NCI-H1048 (cell line): ENCODE data around the gene CARS2.
"Not testable (repeated sequence)": the region's sequence is repeated elsewhere in the genome, so short reads cannot be mapped to it uniquely, and the experiment has no call there.

Source experiments
- DNase-seq: peaks from one replicate; lab custom pipeline; 2025; lab: John Stamatoyannopoulos, UW

Gene CARS2

GRCh38 chr13:110637747-110638146, 68.2 kb downstream of the CARS2 start:
- DNase-seq, result no peak

GRCh38 chr13:110637275-110637674, 68.6 kb downstream of the CARS2 start:
- no peak for DNase-seq

GRCh38 chr13:110636701-110637201, 69.2 kb downstream of the CARS2 start:
- DNase-seq, result no peak

GRCh38 chr13:110636053-110636475, 69.9 kb downstream of the CARS2 start:
- no peak for DNase-seq

DNA sequence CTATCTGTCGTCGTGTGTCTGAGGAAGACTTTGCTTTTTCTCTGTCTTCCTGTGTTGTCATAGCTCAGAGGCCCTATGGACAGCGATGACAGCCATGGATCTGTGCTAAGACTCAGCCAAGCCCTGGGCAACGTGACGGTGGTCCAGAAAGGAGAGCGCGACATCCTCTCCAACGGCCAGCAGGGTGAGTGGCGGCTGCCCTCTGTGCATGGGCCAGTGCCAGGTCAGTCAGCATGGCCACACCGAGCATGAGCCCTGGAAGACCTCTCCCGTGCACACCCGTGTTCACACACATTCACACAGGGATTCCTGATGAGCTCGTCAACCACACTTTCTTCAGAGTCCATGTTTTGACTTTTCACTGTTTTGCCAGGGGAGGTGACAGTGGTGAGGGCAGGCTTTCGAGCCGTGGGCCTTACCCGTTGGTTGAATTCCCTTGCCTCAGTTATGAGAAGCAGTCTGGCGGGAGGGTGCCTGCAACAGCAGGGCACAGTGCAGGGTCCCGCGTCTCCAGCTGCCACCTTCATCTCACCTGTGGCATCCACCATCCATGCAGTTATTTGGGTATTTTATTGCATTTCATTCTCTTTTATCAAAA, 70.4 kb downstream of the CARS2 start:
- DNase-seq, result no peak

DNA sequence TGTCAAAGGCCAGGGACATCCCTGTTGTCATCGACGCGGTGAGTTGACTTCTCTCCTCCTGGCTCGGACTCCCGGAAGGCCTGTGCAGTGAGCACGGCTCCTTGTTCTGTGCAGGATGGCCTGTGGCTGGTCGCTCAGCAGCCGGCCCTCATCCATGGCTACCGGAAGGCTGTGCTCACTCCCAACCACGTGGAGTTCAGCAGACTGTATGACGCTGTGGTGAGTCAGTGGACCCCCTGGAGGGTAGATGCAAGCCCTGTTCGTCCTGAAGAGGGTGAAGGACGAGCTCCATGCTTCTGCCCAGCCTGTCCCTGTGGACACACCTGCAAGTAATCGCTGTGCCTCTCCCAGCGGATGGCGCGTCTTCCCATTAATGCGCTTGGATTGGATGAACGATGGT, 71.4 kb downstream of the CARS2 start:
- DNase-seq, result no peak

DNA sequence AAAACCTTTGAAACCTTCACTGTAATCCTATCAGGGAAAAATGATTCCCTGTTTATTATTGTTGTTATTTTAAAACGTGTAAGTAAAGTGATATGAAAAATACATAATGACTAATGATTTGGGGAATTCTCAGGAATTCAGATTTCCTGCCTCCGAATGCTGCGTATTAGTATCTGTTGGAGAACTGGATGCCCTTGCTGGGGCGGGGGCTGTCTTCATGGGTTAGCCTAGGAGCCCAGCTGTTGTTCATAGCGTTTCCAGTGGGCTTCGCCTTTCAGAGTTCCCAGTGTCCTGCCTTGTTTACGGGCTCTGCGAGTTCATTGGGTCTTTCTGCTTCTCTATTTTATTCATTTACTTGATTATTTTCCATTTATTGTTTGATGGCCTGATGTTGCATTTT, 72.1 kb downstream of the CARS2 start:
- DNase-seq, result no peak

- DNase-seq, result not testable (repeated sequence)
Observed at GRCh38 chr13:110632255-110632654, 73.7 kb downstream of the CARS2 start.

DNA sequence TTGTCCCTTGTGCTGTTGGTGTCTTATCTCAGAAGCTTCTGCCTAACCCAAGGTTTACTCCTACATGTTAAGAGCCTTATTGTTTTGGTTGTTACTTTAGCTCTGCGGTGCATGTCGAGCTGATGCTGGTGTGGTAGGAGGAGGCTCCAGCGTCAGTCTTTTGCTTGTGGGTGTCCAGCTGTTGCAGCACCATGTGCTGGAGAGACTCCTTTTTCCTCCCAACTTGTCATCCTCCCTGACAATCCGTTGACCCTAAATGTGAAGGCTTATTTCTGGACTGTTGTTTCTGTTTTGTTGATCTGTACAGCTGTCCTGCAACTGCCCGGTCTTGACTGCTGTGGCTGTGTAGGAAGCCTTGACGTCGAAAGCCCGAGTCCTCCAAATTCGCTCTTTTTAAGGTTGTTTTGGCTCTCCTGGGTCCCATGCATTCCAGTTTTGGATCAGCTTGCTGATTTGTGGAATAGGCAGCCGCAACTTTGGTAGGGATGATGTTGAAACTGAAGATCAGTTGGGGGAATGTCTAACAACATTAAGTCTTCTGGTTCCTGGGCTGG, 75.3 kb downstream of the CARS2 start:
- no peak for DNase-seq

GRCh38 chr13:110629735-110630134, 76.2 kb downstream of the CARS2 start:
- DNase-seq, result no peak

GRCh38 chr13:110628952-110629701, 76.8 kb downstream of the CARS2 start:
- DNase-seq, result no peak

- DNase-seq, result no peak
Observed at GRCh38 chr13:110628477-110628793, 77.5 kb downstream of the CARS2 start.

DNA sequence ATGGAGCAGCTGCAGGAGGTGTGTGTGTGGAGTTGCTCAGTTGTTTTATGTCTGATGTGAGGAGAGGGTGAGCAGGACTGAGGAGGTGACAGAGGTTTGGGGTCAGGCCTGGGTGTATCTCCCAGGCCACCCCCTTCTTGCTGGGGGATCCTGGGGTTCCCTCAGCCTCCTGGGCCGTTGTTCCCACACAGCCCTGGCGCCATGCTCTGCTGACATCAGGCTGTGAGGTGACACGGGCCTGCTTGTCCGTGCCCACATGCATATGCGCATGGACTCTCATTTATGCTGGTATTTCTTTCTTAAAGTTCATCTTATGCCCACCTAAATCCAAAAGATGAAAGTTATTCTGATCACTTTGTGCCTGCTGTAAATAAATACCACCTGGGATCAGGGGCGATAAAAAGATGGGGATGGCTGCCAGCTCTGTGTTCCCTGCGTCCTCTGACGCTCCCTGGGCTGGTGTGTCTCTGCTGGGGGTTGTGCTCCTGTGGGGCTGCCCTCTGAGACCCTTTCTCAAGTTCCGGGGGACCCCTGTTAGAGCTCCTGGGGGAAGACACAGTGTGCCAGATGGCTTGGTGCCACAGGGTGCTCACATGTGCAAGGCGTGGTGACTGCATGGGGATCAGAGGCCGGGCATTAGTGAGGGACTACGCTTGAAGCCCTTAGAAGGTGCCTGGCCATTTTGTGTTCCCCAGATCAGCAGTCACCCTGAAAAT, 78.0 kb downstream of the CARS2 start:
- no peak for DNase-seq

DNA sequence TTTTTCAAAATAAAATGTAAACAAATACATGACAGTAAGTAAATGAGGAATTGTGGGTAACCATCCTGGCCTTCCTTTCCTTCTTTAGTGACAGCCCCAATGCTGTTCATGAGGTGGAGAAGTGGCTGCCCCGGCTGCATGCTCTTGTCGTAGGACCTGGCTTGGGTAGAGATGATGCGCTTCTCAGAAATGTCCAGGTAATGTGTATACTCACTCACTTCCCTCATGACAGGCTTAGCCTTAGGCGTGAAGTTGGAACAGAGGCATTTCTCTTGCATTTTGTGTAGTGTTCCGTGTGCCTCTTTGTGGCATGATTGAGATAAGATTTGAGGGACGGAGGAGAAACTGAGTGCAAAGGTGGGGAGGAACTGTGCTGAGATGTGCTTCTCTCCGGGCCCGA, 78.6 kb downstream of the CARS2 start:
- no peak for DNase-seq

GRCh38 chr13:110626521-110626920, 79.4 kb downstream of the CARS2 start:
- DNase-seq, result no peak

DNA sequence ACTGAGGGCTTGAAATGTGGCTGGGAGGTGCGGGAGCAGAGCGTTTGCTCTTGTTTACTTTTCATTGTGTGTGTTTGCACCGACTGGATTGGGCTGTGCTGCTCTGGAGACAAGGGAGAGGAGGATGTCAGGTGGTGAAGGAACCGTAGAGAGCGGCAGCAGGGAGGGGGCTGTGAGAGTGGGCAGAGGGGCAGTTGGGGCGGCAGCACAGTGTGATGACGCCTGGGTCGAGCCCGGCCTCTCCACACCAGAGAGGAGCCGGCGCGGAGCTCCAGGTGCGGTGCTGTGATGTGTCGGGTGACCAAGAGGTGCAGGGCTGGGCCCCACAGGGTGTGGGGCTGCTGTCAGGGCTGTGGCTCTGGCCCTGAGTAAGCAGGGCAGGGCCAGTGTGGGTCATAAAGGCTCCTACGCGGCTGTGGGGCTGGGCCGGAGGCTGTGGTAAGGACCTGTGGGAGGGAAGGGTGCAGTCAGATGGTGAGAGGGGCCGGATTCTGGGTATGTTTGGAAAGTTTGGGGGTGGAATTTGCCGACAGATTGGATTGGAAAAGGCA, 80.1 kb downstream of the CARS2 start:
- DNase-seq, result no peak

DNA sequence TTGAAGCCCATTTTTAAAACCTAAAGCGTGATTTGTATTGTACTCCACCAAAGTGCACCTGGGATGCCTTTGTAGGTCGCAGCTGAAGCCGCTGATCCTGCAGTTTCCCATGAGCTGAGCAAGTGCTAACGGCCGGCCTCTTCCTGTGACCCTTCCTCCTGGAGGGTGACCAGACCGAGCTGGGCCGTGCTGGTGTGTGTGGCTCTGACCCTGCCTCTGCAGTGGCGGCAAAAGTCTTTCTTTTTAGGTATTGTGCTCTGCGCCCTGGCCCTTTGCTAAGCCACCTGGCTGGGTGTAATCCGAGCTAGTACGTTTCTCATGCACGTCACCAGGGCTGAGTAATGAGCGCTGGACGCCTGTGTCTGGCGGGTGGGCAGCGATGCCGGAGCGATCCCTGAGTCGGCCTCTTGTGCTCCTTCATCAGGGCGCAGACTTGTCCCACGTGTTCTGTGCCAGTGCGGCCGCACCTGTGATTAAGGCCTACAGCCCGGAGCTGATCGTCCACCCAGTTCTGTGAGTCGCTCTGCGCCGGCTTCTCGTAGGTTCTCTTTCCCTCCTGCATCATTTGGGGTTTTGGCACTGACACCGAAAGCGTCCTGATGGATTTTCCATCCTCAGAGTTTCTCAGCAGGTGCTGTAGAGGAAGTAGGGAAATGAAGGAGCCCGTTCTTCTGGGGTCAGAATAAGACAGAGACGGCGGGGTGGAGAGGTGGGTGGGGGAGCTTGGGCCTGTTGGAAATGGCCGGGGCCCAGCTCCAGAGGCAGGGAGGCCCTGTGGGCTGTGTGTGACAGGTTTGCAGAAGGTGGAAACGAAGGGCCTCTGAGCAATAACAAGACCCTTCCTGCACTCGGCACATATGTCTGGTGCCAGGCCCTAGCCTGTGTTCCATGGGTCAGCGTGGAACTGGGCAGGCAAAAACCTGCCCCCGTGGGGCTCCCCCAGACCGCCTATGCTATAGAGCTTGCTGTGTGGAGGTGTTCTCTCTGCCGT, 80.9 kb downstream of the CARS2 start:
- no peak for DNase-seq

GRCh38 chr13:110620596-110620995, 85.3 kb downstream of the CARS2 start:
- no peak for DNase-seq

DNA sequence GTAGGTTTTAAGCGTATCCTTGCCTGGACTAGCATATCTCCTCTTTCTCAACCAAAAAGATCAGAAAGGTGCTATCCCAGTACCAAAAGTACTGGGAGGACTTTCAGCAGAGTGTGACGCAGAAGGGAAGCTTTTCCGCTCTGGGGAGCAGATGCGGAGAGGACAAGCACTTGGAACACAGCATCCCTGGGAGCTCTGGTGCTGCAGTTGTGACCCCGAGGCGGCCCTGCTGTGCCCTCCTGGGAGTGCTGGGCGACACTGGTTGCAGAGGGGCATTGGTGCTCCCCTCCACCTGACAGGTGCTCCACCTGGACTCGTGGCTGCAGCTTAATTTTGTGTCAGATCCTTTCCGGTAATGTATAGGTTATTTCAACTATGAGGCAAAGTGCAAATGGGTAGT, 87.1 kb downstream of the CARS2 start:
- DNase-seq, result no peak

- no peak for DNase-seq
Observed at GRCh38 chr13:110618167-110618566, 87.7 kb downstream of the CARS2 start.

GRCh38 chr13:110617321-110618072, 88.4 kb downstream of the CARS2 start:
- DNase-seq, result no peak
